ENCODE data around the gene SFXN5. TPM values are rescaled to one million over a fixed set of nuclear protein-coding genes. Genes with fewer than 3 reads are reported as not detected.
A peak's percentile ranks its signal among the peaks of the same experiment; 100 is the strongest.

The SFXN5 gene
- total RNA-seq, 1 donor from 2014 or later, result 27.5 TPM

- no peak for DNase-seq
Observed at GRCh38 chr2:73053316-73054114, 18.0 kb downstream of the SFXN5 start.

DNA sequence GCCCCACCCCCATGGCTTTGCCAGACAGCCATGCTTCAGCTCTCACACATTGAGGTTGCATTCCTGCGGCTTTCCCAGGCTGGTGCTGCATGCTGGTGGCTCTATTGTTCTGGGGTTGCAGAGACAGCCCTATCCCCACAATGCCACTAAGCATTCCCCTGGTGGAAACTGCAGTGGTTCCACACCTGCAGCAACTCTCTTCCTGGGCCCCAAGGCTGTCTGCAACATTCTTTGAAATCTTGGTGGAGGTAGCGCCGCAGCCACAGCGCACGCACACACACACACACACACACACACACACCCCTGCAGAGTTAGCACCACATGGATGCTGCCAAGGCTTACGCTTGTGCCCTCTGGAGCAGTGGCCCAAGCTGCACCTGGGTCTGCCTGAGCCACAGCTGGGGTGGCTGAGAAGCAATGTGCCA lies 21.4 kb downstream of the SFXN5 start:
- no peak for DNase-seq

- DNase-seq, result no peak
Observed at GRCh38 chr2:73043929-73044832, 27.3 kb downstream of the SFXN5 start.

GRCh38 chr2:73043276-73043675 lies 28.2 kb downstream of the SFXN5 start:
- no peak for DNase-seq

GRCh38 chr2:73037947-73038585 lies 33.4 kb downstream of the SFXN5 start:
- DNase-seq, result no peak

GRCh38 chr2:73036766-73037165 lies 34.7 kb downstream of the SFXN5 start:
- DNase-seq, result no peak

DNA sequence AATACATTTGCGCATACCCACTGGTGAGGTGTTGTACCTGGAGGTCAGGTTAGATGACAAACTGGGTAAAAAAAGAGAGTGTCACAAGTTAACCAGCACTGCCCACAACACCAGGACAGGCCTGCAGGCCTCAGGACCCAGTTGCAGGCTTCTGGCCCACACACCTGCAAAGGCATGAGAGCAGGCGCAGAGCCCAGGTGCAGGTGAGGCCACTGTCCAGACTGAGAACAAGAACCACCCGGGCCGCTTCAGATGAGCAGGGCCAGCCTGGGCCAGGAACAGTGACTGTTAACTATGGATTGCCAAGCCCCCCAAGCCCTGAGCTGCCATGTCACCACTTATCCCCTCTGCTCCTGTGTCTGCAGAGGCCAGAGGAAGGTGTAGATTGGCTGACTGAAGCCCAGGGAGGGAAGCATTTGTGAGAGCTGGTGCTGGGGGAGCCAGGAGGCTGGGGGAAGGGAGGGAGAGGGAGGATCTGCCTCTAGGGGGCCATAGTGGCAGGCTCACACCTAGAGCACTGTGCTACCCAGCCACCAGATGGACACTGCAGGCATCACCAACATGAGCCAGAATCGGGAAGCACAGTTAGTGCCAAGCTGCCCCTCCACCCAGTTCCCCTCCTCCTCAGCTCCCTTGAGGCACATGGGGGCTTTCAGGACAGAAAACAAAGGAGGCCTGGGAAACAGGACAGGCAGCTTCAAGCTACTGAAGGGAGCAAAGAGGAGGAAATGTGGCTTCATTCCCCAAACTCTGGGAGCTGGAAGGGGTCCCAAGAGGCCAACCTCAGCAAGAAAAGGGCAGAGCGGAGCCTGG lies 35.4 kb downstream of the SFXN5 start:
- no peak for DNase-seq

GRCh38 chr2:73034661-73035375 lies 36.7 kb downstream of the SFXN5 start:
- no peak for DNase-seq

DNA sequence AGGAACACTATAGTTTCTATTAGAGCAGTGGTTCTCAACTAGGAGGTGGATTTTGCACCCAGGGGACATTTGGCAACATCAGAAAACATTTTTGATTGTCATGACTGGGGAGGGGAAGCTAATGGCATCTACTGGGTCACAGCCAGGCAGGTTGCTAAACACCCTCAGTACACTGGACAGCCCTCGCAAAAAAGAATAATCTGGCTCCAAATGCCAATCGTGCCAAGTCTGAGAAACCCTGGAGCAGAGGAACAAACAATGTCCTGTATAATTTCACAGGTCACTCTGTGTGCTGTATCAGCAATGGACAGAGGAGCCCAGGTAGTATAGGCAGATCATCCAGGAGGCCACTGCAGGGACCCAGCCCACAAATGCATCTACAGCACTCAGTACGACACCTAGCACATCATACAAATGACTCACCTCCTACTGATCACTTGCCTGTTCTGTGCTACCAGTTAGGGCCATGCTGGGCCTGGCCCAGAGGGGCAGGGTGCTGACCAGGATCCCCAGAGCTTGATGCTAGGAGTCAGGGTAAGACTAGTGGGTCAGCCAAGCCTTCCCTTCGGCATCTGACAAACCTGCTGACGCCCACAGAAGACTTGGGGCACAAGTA lies 37.6 kb downstream of the SFXN5 start:
- no peak for DNase-seq

DNA sequence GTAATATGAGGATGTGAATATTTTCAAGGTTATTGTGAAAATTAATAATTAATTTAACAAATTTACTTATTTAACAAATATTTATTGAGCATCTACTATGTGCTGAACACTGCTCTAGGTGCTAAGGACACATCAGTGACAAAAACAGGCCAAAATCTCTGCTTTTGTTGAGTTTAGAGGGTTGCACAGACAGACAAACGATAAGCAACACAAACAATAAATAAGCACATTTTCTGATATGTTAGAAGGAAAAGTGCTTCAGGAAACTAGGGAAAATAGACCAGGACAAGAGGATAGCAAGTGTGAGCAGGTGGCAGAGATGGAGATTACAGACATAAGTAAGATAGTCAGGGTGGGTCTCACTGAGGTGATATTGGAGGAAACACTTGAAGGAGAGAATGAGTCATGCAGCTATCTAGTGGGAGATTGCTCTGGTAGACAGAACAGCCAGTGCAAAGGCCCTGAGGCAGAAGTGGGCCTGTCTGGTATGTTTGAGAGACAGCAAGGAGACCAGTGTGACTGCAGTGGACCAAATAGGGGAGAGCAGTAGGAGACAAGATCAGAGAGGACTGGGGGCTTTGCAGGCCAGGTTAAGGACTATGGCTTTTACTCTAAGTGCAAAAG lies 38.3 kb downstream of the SFXN5 start:
- DNase-seq, result no peak

DNA sequence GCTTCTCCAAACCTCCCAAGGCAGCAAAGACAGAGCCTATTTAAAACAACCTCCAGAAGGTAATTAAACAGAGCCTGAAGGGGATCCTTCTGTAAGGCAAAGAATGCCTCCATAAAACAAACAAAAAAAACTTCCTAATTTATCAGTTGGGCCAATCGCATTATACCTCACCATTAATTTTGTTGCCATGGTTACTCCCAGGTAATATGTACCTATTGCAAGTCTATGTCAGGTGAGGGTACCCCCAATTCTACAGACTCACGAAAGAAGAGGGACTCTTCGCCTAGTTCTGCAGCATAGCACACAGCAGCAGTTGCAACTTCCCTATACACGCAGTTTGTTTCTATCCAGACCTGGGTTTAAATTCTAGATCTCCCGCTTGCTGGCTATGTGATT lies 38.8 kb downstream of the SFXN5 start:
- no peak for DNase-seq

DNA sequence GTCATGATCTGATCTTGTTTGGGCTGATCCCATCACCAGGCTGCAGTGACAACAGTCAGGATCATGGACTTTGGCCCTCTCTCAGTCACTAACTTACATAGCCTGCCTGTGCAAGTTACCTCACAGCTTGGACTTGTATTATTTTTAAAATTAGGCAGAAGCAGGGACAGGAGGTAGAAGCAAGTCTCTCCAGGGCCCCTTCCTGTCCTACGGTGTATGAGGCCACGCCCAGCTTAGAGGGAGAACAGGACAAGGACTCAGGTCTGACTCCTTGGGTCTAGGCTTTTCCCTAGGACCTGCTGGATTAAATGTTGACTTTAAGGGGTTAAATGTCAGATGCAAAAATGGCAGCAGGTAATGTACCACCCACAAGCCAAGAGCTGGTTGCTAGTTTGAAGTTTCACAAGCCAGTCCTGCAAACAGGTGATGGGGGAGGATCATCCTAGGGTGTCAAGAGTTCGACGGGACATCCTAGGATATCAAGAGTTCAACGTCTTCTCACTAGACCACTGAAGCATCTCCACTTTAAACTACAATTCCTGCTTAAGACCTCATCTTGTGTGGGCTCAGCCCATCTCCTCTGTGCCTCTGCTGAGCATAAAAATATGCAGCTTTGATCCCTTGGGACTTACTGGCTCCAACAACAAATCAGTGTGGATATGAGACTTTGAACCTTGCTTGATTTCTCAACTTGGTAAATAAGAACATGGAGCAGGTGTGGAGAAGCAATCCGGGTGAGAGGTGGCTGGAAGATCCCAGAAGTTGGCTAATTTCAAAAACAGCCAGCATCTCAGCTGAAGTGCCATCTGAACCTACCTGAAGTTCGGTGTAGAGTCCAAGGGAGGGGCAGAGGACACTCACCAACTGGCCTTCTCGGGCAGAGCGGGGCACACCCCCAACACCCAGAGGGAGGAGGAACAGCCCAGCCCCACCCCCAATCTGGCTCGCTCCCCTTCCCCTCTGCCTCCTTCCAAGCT lies 39.5 kb downstream of the SFXN5 start:
- DNase-seq, result no peak

DNA sequence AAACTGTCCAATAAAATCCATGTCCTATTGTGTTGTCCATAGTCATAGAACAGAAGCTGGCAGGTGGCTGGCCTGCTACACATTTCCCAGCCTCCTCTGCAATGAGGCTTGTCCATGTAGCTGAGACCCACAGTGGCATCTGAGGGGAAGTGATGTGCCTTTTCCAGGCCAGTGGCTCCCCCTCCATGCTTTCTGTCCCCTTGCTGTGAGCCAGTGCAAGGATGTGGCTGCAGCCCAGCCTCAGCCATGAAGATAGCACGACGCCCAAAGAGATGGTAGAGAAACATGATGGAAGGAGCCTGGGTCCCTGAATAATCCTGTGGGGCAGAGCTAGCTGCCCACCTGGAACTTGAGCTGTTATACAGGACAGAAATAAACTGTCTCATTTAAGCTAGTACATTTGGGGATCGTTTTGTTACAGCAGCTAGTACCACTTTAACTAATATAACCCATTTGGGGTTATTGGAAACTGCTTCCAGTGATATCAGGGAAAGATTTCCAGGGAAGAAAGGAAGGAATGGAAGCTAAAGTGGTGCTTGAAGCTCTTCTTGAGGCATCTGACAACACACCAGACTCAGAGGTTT lies 40.3 kb downstream of the SFXN5 start:
- no peak for DNase-seq

GRCh38 chr2:73028841-73029240 lies 42.7 kb downstream of the SFXN5 start:
- DNase-seq, result peak; percentile 62

DNA sequence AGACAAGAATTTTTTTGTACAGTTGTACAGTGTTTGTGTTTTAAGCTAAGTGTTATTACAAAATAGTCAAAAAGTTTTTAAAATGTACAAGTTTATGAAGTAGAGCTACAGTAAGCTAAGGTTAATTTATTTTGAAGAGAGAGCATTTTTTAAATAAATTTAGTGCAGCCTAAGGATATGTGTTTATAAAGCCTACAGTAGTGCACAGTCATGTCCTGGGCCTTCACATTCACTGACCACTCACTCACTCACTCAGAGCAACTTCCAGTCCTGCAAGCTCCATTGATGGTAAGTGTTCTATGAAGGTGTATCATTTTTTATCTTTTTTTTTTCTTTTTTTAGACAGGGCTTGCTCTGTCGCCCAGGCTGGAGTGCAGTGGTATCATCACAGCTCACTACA lies 44.2 kb downstream of the SFXN5 start:
- no peak for DNase-seq

DNA sequence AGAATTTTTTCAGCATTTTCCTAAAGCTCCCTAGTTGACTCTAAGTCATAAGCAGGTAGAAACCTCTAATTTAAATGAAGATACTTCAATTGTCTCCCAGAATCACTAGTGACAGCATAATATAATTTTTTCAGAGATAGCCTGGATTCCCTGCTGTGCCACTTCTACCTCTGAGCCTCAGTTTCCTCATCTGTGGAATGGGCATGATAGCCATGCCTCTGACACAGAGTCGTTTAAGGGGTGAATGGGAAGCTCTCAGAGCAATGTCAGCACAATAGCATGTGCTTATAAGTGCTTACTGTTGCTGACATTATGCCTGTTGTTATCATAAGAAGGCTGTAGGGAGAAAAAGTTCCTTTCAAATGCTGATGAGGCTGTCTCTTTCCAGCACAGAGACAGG lies 48.0 kb downstream of the SFXN5 start:
- no peak for DNase-seq

DNA sequence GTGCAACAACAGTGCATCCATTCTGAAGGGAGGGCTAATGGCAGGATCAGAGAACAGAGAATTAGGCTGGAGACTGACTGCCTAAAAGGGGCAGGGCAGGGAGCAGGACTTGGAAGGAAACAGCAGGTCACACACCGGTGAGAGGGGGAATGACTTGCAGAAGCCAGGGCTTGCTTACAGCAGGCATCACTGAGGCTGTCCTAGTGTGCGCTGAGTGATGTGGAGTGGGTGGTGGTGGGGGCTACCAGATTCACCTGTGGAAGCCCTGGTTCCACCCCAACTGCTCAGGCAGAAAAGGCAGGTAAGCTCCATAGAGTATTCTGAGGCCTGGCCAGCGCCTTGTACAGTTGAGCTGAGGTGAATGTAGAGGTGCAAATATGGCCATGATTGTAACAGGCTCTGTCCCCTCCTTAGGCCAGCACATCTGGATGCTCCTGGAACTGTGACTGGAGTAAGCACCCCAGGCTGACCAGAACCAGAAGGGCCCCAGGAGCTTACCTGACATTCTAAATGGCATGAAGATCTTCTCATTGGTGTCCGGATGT lies 49.4 kb downstream of the SFXN5 start:
- DNase-seq, result no peak

GRCh38 chr2:73021371-73022010 lies 50.0 kb downstream of the SFXN5 start:
- DNase-seq, result no peak

Measured in occipital lobe (tissue), 2 donors.